HG03520 (cell line): ENCODE measurements around the gene RNF10.
"Not testable (repeated sequence)": the region's sequence is repeated elsewhere in the genome, so short reads cannot be mapped to it uniquely, and the experiment has no call there.

ENCODE experiments used
- ATAC-seq: cut with Tn5 transposase; IDR thresholded peaks from one replicate; pipeline ENCODE4 v1.9.1; 2021; ENCODE audit warnings: mild to moderate bottlenecking, moderate library complexity; ENCODE audit not compliant: unreplicated experiment

Gene RNF10

GRCh38 chr12:120611534-120611933 lies 77.4 kb downstream of the RNF10 start:
- not testable (repeated sequence) for ATAC-seq

GRCh38 chr12:120614848-120615247 lies 80.7 kb downstream of the RNF10 start:
- ATAC-seq: no peak

GRCh38 chr12:120617193-120617592 lies 83.0 kb downstream of the RNF10 start:
- ATAC-seq: not testable (repeated sequence)

- not testable (repeated sequence) for ATAC-seq
Observed at GRCh38 chr12:120617767-120618166, 83.6 kb downstream of the RNF10 start.

- no peak for ATAC-seq
Observed at GRCh38 chr12:120618954-120619615, 84.9 kb downstream of the RNF10 start.

- no peak for ATAC-seq
Observed at GRCh38 chr12:120620624-120621023, 86.5 kb downstream of the RNF10 start.

GRCh38 chr12:120625557-120626419 lies 91.6 kb downstream of the RNF10 start:
- ATAC-seq: no peak
